Esophagus squamous epithelium (tissue), 4 donors: ENCODE results near the gene MOXD1.

Experiments used
- POLR2A ChIP-seq, 4 donors: fragments of 450-650 bp; IDR thresholded peaks; one replicate each; pipeline ENCODE4 v1.6.1; 2017; ENCODE audit warnings: antibody characterized with exemption in 4 of 4, mild to moderate bottlenecking in 4 of 4, moderate library complexity in 3 of 4
- TF ChIP-seq, protein P1 (sequence below), 6 experiments: fragments of 450-650 bp in 4 of 6; fragments of 200-600 bp in 2 of 6; sonication (generic) in 2 of 6; IDR thresholded peaks; one replicate each; pipeline ENCODE4 v1.5.1; 2016 to 2019; ENCODE audit warnings: antibody characterized with exemption in 6 of 6, mild to moderate bottlenecking in 4 of 6, moderate library complexity in 4 of 6

DNA sequence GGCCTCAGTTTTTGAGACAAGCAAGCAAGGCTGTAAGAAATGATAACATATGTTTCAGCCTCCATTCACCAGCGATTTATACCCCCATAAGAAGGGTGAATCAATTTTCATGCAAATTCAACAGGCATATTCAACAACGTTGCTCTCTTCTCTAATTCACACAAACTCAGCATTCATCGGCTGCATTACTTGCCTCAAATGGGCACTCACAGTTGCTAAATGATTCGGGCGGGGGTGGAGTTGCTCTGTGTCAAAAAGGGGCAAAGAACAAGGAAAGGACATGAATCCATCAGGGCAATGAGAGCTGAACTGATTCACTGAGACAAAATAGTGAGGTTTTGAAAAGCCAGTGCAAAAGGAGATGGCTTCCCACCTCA, 9.0 kb downstream of the MOXD1 start:
- TF ChIP-seq, protein P1, sequence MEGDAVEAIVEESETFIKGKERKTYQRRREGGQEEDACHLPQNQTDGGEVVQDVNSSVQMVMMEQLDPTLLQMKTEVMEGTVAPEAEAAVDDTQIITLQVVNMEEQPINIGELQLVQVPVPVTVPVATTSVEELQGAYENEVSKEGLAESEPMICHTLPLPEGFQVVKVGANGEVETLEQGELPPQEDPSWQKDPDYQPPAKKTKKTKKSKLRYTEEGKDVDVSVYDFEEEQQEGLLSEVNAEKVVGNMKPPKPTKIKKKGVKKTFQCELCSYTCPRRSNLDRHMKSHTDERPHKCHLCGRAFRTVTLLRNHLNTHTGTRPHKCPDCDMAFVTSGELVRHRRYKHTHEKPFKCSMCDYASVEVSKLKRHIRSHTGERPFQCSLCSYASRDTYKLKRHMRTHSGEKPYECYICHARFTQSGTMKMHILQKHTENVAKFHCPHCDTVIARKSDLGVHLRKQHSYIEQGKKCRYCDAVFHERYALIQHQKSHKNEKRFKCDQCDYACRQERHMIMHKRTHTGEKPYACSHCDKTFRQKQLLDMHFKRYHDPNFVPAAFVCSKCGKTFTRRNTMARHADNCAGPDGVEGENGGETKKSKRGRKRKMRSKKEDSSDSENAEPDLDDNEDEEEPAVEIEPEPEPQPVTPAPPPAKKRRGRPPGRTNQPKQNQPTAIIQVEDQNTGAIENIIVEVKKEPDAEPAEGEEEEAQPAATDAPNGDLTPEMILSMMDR (IDR thresholded peaks at IDR 0.05) = no peak
- no peak for TF ChIP-seq POLR2A (IDR thresholded peaks at IDR 0.05)
